SK-N-SH (cell line): ENCODE measurements around the gene WASL.

ENCODE experiments used
- CTCF ChIP-seq: fragments of 200-600 bp; sonication (generic); IDR thresholded peaks from 2 replicates; pipeline ENCODE4 v1.6.1; 2017; ENCODE audit warnings: antibody characterized with exemption, mild to moderate bottlenecking, moderate library complexity
- FOXJ3 ChIP-seq: sonication (generic); formaldehyde crosslinking; IDR thresholded peaks from 2 replicates; pipeline ENCODE4 v1.5.1; 2020; ENCODE audit warnings: mild to moderate bottlenecking, missing genetic modification reagents
- RAD21 ChIP-seq: IDR thresholded peaks from 2 replicates; pipeline ENCODE4 v1.6.1; 2012; ENCODE audit warnings: mild to moderate bottlenecking, low read length
- RCOR1 ChIP-seq: fragments of 150-350 bp; IDR thresholded peaks from 2 replicates; pipeline ENCODE4 v1.6.1; 2017; ENCODE audit warnings: antibody characterized with exemption, low read length
- SMC3 ChIP-seq: IDR thresholded peaks from 2 replicates; pipeline ENCODE4 v1.6.1; 2012; ENCODE audit warnings: low read depth, low read length, improper control_type of control experiment
- YY1 ChIP-seq: IDR thresholded peaks from 2 replicates; pipeline ENCODE4 v1.4.0; 2012; ENCODE audit warnings: low read depth, mild to moderate bottlenecking
- TF ChIP-seq, protein P1 (sequence below): IDR thresholded peaks from 2 replicates; pipeline ENCODE4 v1.6.1; 2012; ENCODE audit warnings: mild to moderate bottlenecking, low read depth, low read length, moderate library complexity

- no peak for TF ChIP-seq SMC3
- TF ChIP-seq, protein P1, sequence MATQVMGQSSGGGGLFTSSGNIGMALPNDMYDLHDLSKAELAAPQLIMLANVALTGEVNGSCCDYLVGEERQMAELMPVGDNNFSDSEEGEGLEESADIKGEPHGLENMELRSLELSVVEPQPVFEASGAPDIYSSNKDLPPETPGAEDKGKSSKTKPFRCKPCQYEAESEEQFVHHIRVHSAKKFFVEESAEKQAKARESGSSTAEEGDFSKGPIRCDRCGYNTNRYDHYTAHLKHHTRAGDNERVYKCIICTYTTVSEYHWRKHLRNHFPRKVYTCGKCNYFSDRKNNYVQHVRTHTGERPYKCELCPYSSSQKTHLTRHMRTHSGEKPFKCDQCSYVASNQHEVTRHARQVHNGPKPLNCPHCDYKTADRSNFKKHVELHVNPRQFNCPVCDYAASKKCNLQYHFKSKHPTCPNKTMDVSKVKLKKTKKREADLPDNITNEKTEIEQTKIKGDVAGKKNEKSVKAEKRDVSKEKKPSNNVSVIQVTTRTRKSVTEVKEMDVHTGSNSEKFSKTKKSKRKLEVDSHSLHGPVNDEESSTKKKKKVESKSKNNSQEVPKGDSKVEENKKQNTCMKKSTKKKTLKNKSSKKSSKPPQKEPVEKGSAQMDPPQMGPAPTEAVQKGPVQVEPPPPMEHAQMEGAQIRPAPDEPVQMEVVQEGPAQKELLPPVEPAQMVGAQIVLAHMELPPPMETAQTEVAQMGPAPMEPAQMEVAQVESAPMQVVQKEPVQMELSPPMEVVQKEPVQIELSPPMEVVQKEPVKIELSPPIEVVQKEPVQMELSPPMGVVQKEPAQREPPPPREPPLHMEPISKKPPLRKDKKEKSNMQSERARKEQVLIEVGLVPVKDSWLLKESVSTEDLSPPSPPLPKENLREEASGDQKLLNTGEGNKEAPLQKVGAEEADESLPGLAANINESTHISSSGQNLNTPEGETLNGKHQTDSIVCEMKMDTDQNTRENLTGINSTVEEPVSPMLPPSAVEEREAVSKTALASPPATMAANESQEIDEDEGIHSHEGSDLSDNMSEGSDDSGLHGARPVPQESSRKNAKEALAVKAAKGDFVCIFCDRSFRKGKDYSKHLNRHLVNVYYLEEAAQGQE: no peak
- TF ChIP-seq YY1: no peak
- no peak for TF ChIP-seq RAD21
- TF ChIP-seq CTCF: no peak
- TF ChIP-seq RCOR1: no peak
- no peak for TF ChIP-seq FOXJ3 (CRISPR knock-in tag)
These were observed 91.5 kb downstream of the WASL start for GRCh38 chr7:123657304-123657685.
